ENCODE results near the gene SNX9.

DNA sequence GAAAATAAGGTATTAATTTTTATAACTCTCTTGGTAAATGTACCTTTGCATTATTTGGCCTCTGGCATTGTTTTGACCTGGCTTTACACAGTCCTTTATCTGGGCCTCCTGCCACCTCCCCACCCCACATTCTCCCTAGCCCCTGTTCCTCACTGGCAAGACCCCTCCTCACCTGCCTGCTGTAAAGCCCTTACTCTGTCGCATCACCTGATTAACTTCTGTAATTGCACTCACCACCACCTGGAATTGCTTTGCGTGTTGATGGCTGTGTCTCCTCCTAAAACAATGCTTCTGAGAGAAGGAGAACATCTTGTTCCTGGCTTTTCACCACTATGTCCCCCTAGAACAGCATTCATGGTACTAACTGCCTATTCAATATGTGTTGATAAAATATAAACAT lies 24.8 kb downstream of the SNX9 start:
- no peak for TF ChIP-seq CTCF (IDR thresholded peaks at IDR 0.05)
- no peak for TF ChIP-seq EZH2 (IDR thresholded peaks at IDR 0.05; ENCODE audit: borderline replicate concordance, insufficient read depth, low read depth, low read length, poor library complexity, severe bottlenecking)

Data from B cell (primary cell).